ENCODE measurements around the gene SLC39A8. TPM values are rescaled to one million over a fixed set of nuclear protein-coding genes. Genes with fewer than 3 reads are reported as not detected.

Gene SLC39A8
- total and polyA plus RNA-seq, 12 donors: 2.0 to 24.2 (median 8.2) TPM

DNA sequence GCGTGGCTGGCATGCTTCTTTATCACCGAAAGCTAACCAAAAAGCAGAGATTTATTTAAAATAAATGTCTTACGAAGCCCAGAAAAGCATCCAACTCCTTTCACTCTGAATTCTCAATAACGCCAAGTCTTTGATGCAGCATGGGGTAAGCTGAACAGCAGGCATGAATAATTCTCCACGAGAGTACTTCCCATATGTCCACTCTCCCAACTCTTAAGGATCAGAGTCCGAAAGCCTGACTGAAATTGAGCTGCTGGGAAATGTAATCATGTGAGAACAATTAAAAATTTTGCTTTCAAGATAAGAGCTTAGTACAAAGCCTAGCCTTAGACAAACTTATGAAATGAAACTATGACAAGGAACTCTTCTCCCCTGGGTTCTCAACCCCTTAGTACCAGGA is 7.5 kb upstream of the SLC39A8 start:
- Histone ChIP-seq H3K27me3 (no peaks in the 10 kb centered on the region), H3K4me3 (no peak overlapping the region), H3K4me1 (replicated peaks in 1 of 2) (no peaks in the 10 kb centered on the region), H3K9me3 (replicated peaks in 1 of 3) (no peaks in the 10 kb centered on the region), H3K27ac (no peak overlapping the region), H3K36me3 (replicated peaks in 1 of 2) (no peaks in the 10 kb centered on the region)
- intact Hi-C loops (cut with DNase I): no loop called here
- DNase-seq: no peak
- WGBS, 4 donors: 81 to 91% (median 86%) methylated on average over 6 of the region's 6 CpGs
- no peak for TF ChIP-seq CTCF (IDR thresholded peaks at IDR 0.05)
- no peak for TF ChIP-seq POLR2A (IDR thresholded peaks at IDR 0.05)

- intact Hi-C loops (cut with DNase I): no loop called here
- Histone ChIP-seq H3K27me3 (no peaks in the 10 kb centered on the region), H3K27ac (no peak overlapping the region), H3K4me1 (replicated peaks in 1 of 2) (peaks cover 0 to 4% of the 10 kb centered on the region in 2 donors), H3K4me3 (no peak overlapping the region), H3K36me3 (replicated peaks in 1 of 2) (no peaks in the 10 kb centered on the region), H3K9me3 (replicated peaks in 1 of 3) (no peaks in the 10 kb centered on the region)
- 90 to 99% (median 92%) methylated on average over 2 of the region's 2 CpGs for WGBS, 4 donors
- TF ChIP-seq POLR2A (IDR thresholded peaks at IDR 0.05) (no peak), CTCF (IDR thresholded peaks at IDR 0.05) (no peak)
- no peak for DNase-seq
Measured at GRCh38 chr4:102350634-102351033, 5.4 kb upstream of the SLC39A8 start.

- Histone ChIP-seq H3K27me3 (no peaks in the 10 kb centered on the region), H3K27ac (no peak overlapping the region), H3K4me1 (replicated peaks in 1 of 2) (peaks cover 0 to 11% of the 10 kb centered on the region in 2 donors), H3K9me3 (replicated peaks in 1 of 3) (no peaks in the 10 kb centered on the region), H3K4me3 (no peak overlapping the region), H3K36me3 (replicated peaks in 1 of 2) (no peaks in the 10 kb centered on the region)
- TF ChIP-seq CTCF (IDR thresholded peaks at IDR 0.05) (no peak), POLR2A (IDR thresholded peaks at IDR 0.05) (no peak)
- no peak for DNase-seq
- 42 to 60% (median 52%) methylated on average over 2 of the region's 2 CpGs for WGBS, 4 donors
- intact Hi-C loops (cut with DNase I): no loop called here
Measured at GRCh38 chr4:102348701-102349100, 3.4 kb upstream of the SLC39A8 start.

DNA sequence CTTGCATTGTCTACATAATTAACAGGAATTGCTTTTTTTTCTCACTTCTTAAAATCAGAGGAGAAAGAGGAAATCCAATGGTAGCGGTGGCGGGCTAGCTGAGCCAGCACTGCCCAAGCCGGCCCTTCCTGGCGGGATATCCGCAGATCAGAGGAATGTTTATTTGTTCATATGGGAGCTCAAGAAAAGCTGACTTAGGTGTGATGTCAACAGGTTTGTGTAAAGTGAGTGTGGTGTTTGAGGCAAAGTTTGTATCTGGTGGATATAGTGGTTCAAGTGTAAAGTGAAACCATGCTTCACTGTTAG is 466 bp upstream of the SLC39A8 start:
- H3K9me3 ChIP-seq (replicated peaks in 1 of 3): no peaks in the 10 kb centered on the region
- H3K27me3 ChIP-seq: no peaks in the 10 kb centered on the region
- DNase-seq: peak in 3 of 7 donors; percentile 16 to 52 (median 17)
- H3K4me3 ChIP-seq: peak overlapping the region in 2 of 4 donors; percentile 68 to 78
- H3K36me3 ChIP-seq (replicated peaks in 1 of 2): no peaks in the 10 kb centered on the region
- intact Hi-C loops (cut with DNase I): no loop called here
- H3K27ac ChIP-seq: peak overlapping the region in 4 of 5 donors; percentile 12 to 76 (median 30)
- TF ChIP-seq POLR2A (IDR thresholded peaks at IDR 0.05): no peak
- peak in 1 of 6 experiments; percentile 19 for TF ChIP-seq CTCF (IDR thresholded peaks at IDR 0.05)
- WGBS, 4 donors: 16 to 20% (median 18%) methylated on average over 5 of the region's 5 CpGs
- H3K4me1 ChIP-seq (replicated peaks in 1 of 2): peaks cover 0 to 14% of the 10 kb centered on the region in 2 donors

Data from adrenal gland (tissue), 12 donors.